ENCODE measurements around the gene VSTM2B. TPM values are rescaled to one million over a fixed set of nuclear protein-coding genes. Genes with fewer than 3 reads are reported as not detected.
"Not testable (repeated sequence)": the region's sequence is repeated elsewhere in the genome, so short reads cannot be mapped to it uniquely, and the experiment has no call there.

Gene VSTM2B
- total RNA-seq, 1 experiment from 2014 or later: not detected

DNA sequence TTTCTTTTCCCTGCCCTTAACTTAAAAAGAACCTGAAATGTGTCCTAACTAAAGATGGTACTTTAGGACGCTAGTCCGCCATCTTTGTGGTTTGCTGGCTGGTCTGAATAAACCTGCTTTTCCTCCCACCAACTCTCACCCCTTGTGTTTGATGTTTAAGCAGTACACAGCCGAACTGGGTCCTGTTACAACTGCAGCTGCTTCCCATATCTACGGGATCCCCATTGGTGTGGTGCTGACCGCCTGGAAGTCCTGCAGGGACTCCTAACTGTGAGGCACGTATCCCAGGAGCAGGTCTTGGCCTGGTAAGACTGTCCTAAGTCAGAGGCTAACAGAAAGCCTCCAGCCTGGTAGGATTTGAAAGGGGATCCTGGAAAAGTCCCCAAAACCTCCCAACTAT is 40.9 kb upstream of the VSTM2B start:
- no peaks in the 10 kb centered on the region for H3K27me3 Mint-ChIP-seq (ENCODE audit: insufficient read depth, unreplicated experiment)

DNA sequence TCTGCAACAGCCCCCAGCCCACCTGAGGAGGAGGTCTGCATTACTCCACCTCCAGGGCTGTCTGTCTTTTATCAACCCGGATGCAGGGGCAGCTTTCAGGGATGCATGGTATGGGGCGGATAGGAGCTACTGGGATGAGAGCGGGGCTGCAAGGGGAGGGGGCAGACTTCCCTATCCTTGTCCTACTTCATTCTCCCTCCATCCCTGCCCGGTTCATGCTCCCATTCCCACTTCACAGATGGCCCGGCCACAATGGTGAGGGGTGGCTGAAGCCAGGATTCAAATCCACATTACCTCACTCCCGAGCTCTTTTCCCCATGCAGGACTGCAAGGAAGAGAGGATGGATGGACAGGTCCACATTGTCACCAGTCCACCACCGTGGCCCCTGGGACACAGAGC is 40.5 kb upstream of the VSTM2B start:
- H3K36me3 Mint-ChIP-seq (ENCODE audit: insufficient read depth, unreplicated experiment): no peaks in the 10 kb centered on the region
- peaks cover 25% of the 10 kb centered on the region for H3K9me3 Mint-ChIP-seq (ENCODE audit: unreplicated experiment)
- H3K4me1 Mint-ChIP-seq (ENCODE audit: low read depth, unreplicated experiment): no peaks in the 10 kb centered on the region
- CTCF ChIA-PET: no interaction called here
- Histone ChIP-seq H3K4me1 (no peaks in the 10 kb centered on the region), H3K27me3 (replicated peaks; ENCODE audit: control insufficient read depth, insufficient read depth, low read length) (no peaks in the 10 kb centered on the region), H3K9me3 (no peaks in the 10 kb centered on the region; the same call in 1 of the 2 replicates), H3K4me3 (ENCODE audit: low read depth, low read length) (no peak overlapping the region), H3K36me3 (ENCODE audit: control insufficient read depth, insufficient read depth, low read length) (no peaks in the 10 kb centered on the region)
- no peaks in the 10 kb centered on the region for H3K27me3 Mint-ChIP-seq (ENCODE audit: insufficient read depth, unreplicated experiment)
- no peak overlapping the region for H3K4me3 Mint-ChIP-seq (ENCODE audit: unreplicated experiment)
- POLR2A ChIA-PET: no interaction called here
- no peak for TF ChIP-seq CTCF (IDR thresholded peaks at IDR 0.05; ENCODE audit: insufficient read depth in 1 of 2, low read depth in 1 of 2, low read length in 1 of 2, severe bottlenecking in 1 of 2, unreplicated experiment in 1 of 2)
- intact Hi-C loops (cut with micrococcal nuclease; ENCODE audit: unreplicated experiment): no loop called here
- no peak for DNase-seq
- BruUV-seq (replicated peaks): no TSS peak
- H3K27ac Mint-ChIP-seq (ENCODE audit: unreplicated experiment): no peak overlapping the region

More for the DNA sequence above, 40.9 kb upstream of the VSTM2B start:
- Mint-ChIP-seq H3K9me3 (ENCODE audit: unreplicated experiment) (peaks cover 25% of the 10 kb centered on the region), H3K4me1 (ENCODE audit: low read depth, unreplicated experiment) (no peaks in the 10 kb centered on the region), H3K27ac (ENCODE audit: unreplicated experiment) (no peak overlapping the region), H3K4me3 (ENCODE audit: unreplicated experiment) (no peak overlapping the region), H3K36me3 (ENCODE audit: insufficient read depth, unreplicated experiment) (no peaks in the 10 kb centered on the region)
- BruUV-seq (replicated peaks): no TSS peak
- H3K36me3 ChIP-seq (ENCODE audit: control insufficient read depth, insufficient read depth, low read length): no peaks in the 10 kb centered on the region
- ChIA-PET POLR2A (no interaction called here), CTCF (no interaction called here)
- no peaks in the 10 kb centered on the region for H3K27me3 ChIP-seq (replicated peaks; ENCODE audit: control insufficient read depth, insufficient read depth, low read length)
- intact Hi-C loops (cut with micrococcal nuclease; ENCODE audit: unreplicated experiment): no loop called here
- TF ChIP-seq CTCF (IDR thresholded peaks at IDR 0.05; ENCODE audit: insufficient read depth in 1 of 2, low read depth in 1 of 2, low read length in 1 of 2, severe bottlenecking in 1 of 2, unreplicated experiment in 1 of 2): no peak
- no peak overlapping the region for H3K4me3 ChIP-seq (ENCODE audit: low read depth, low read length)
- no peaks in the 10 kb centered on the region for H3K4me1 ChIP-seq
- DNase-seq: no peak
- no peaks in the 10 kb centered on the region; the same call in 1 of the 2 replicates for H3K9me3 ChIP-seq

- H3K36me3 Mint-ChIP-seq (ENCODE audit: insufficient read depth, unreplicated experiment); H3K9me3 ChIP-seq; H3K4me3 ChIP-seq (ENCODE audit: low read depth, low read length); H3K4me1 Mint-ChIP-seq (ENCODE audit: low read depth, unreplicated experiment); H3K4me1 ChIP-seq; DNase-seq; H3K36me3 ChIP-seq (ENCODE audit: control insufficient read depth, insufficient read depth, low read length); H3K27me3 Mint-ChIP-seq (ENCODE audit: insufficient read depth, unreplicated experiment); H3K27me3 ChIP-seq (replicated peaks; ENCODE audit: control insufficient read depth, insufficient read depth, low read length); CTCF ChIA-PET; BruUV-seq (replicated peaks); intact Hi-C loops (cut with micrococcal nuclease; ENCODE audit: unreplicated experiment); POLR2A ChIA-PET; H3K27ac Mint-ChIP-seq (ENCODE audit: unreplicated experiment); H3K4me3 Mint-ChIP-seq (ENCODE audit: unreplicated experiment): not testable (repeated sequence)
- peaks cover 14% of the 10 kb centered on the region for H3K9me3 Mint-ChIP-seq (ENCODE audit: unreplicated experiment)
Observed at GRCh38 chr19:29486961-29487360, 38.8 kb upstream of the VSTM2B start.

- peaks cover 5% of the 10 kb centered on the region for H3K27me3 Mint-ChIP-seq (ENCODE audit: insufficient read depth, unreplicated experiment)
- no peaks in the 10 kb centered on the region for H3K4me1 Mint-ChIP-seq (ENCODE audit: low read depth, unreplicated experiment)
- Histone ChIP-seq H3K4me1 (no peaks in the 10 kb centered on the region), H3K27me3 (replicated peaks; ENCODE audit: control insufficient read depth, insufficient read depth, low read length) (no peaks in the 10 kb centered on the region), H3K36me3 (ENCODE audit: control insufficient read depth, insufficient read depth, low read length) (no peaks in the 10 kb centered on the region), H3K9me3 (no peaks in the 10 kb centered on the region; the same call in 1 of the 2 replicates), H3K4me3 (ENCODE audit: low read depth, low read length) (no peak overlapping the region)
- H3K4me3 Mint-ChIP-seq (ENCODE audit: unreplicated experiment): no peak overlapping the region
- ChIA-PET POLR2A (no interaction called here), CTCF (no interaction called here)
- no peak for TF ChIP-seq CTCF (IDR thresholded peaks at IDR 0.05; ENCODE audit: insufficient read depth in 1 of 2, low read depth in 1 of 2, low read length in 1 of 2, severe bottlenecking in 1 of 2, unreplicated experiment in 1 of 2)
- intact Hi-C loops (cut with micrococcal nuclease; ENCODE audit: unreplicated experiment): no loop called here
- no peak for DNase-seq
- no peak overlapping the region for H3K27ac Mint-ChIP-seq (ENCODE audit: unreplicated experiment)
- BruUV-seq (replicated peaks): no TSS peak
- peaks cover 10% of the 10 kb centered on the region for H3K9me3 Mint-ChIP-seq (ENCODE audit: unreplicated experiment)
- H3K36me3 Mint-ChIP-seq (ENCODE audit: insufficient read depth, unreplicated experiment): no peaks in the 10 kb centered on the region
Observed at GRCh38 chr19:29487432-29487831, 38.4 kb upstream of the VSTM2B start.

Measured in Caco-2 (cell line).